WERI-Rb-1 (cell line): ENCODE data around the gene GGT6.

Experiments used
- DNase-seq: peaks from one replicate; pipeline ENCODE4 v3.0.0-alpha.2; 2020
- H3K27ac ChIP-seq: fragments of 250-450 bp; sonication (Bioruptor Pico); 2 replicates; pipeline ENCODE4 v1.5.1; 2020; ENCODE audit warnings: mild to moderate bottlenecking, moderate library complexity
- H3K27me3 ChIP-seq: fragments of 250-450 bp; sonication (Bioruptor Pico); 2 replicates; pipeline ENCODE4 v1.5.1; 2021; ENCODE audit warnings: mild to moderate bottlenecking, low read depth, moderate library complexity; ENCODE audit not compliant: insufficient read depth, severe bottlenecking
- H3K36me3 ChIP-seq: fragments of 250-450 bp; sonication (Bioruptor Pico); 2 replicates; pipeline ENCODE4 v1.5.1; 2020; ENCODE audit warnings: mild to moderate bottlenecking, moderate library complexity
- H3K4me3 ChIP-seq: 2 replicates; pipeline ENCODE4 v1.5.1; 2011; ENCODE audit warnings: low read depth, mild to moderate bottlenecking, control low read depth, low read length
- H3K9me3 ChIP-seq: fragments of 250-450 bp; sonication (Bioruptor Pico); 2 replicates; pipeline ENCODE4 v1.5.1; 2021; ENCODE audit warnings: mild to moderate bottlenecking, moderate library complexity; ENCODE audit not compliant: severe bottlenecking
- TF ChIP-seq, protein P1 (sequence below): IDR thresholded peaks from 2 replicates; pipeline ENCODE4 v1.5.1; 2011; ENCODE audit warnings: low read depth, mild to moderate bottlenecking, control low read depth, inconsistent platforms, low read length

GGT6 gene

DNA sequence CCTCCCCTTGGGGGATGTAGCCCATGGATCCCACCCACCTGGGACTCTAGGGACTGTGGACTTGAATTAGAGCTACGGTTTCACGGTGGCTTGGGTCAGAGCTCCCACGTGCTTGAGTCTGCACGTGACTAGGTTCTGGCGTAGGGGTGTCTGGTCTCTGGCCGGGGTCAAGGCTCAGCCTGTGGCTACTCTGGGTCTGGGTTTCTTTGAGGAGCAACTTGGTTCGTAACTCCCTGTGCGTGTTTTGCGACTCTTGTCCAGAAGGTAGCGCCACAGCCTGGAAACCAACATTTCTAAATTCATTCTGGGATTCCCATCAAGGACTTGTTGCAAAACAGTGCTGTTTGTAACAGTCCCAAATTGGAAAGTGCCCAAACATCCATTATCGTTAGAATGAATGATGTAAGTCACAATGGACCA is 470 bp upstream of the GGT6 start:
- TF ChIP-seq, protein P1, sequence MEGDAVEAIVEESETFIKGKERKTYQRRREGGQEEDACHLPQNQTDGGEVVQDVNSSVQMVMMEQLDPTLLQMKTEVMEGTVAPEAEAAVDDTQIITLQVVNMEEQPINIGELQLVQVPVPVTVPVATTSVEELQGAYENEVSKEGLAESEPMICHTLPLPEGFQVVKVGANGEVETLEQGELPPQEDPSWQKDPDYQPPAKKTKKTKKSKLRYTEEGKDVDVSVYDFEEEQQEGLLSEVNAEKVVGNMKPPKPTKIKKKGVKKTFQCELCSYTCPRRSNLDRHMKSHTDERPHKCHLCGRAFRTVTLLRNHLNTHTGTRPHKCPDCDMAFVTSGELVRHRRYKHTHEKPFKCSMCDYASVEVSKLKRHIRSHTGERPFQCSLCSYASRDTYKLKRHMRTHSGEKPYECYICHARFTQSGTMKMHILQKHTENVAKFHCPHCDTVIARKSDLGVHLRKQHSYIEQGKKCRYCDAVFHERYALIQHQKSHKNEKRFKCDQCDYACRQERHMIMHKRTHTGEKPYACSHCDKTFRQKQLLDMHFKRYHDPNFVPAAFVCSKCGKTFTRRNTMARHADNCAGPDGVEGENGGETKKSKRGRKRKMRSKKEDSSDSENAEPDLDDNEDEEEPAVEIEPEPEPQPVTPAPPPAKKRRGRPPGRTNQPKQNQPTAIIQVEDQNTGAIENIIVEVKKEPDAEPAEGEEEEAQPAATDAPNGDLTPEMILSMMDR, result peak; percentile 36
- Histone ChIP-seq H3K27me3 (no peaks in the 10 kb centered on the region), H3K27ac (no peak overlapping the region), H3K4me3 (no peak overlapping the region), H3K9me3 (no peaks in the 10 kb centered on the region), H3K36me3 (no peaks in the 10 kb centered on the region)
- DNase-seq, result no peak

DNA sequence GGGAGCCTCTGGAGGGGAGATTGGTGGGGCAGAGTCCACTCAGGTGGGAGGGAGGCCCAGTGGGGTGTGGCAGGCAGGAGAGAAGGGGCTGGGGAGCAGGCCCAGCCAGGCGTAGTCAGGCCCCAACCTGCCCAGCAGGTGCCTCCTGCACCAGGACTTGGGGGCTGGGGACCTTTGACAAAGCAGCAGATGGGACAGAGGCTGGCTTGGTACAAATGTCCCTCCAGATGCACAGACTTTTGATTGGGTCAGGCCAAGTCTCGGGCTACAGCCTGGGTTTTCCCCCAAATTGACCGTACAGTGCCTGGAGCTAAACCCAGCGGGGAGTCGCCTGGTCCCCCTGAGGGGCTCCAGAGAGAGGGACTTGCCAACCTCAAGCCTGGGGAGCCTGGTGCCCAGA is 411 bp downstream of the GGT6 start:
- H3K36me3 ChIP-seq, result no peaks in the 10 kb centered on the region
- H3K9me3 ChIP-seq, result no peaks in the 10 kb centered on the region
- H3K27ac ChIP-seq, result no peak overlapping the region
- DNase-seq, result no peak
- TF ChIP-seq, protein P1, result no peak
- H3K27me3 ChIP-seq, result no peaks in the 10 kb centered on the region
- no peak overlapping the region for H3K4me3 ChIP-seq

DNA sequence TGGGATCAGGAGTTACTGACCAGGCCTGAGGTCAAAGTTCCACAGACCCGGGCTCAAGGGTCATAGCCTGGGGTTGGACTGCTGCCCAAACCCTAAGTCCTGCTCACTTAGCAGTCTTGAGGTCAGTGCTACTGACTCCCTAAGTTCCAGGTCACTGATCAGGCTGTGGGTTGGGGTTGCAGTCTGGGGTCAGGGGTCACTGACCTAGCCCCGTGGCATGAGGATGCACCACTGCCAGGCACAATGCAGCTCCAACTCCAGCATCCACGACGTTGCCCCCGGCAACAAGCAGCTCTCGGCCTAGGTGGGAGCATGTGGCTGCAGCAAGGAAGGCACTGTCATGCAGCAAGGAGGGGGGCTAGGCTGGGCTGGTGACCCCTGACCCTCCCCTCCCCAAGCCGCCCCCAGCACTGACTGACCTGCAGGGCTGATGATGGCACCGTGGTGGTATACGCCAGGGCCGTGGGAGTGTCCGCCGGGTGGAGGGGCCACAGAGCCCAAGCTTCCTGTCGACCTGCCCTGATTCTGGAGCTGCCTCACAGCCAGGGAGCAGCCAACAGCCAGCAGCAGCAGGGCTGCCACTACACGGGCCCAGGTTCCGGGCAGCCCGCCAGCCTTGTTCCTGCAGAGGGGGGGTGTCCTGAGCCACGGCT is 1.1 kb downstream of the GGT6 start:
- Histone ChIP-seq H3K27ac (no peak overlapping the region), H3K4me3 (no peak overlapping the region), H3K27me3 (no peaks in the 10 kb centered on the region), H3K9me3 (no peaks in the 10 kb centered on the region), H3K36me3 (no peaks in the 10 kb centered on the region)
- TF ChIP-seq, protein P1, result no peak
- DNase-seq, result no peak

DNA sequence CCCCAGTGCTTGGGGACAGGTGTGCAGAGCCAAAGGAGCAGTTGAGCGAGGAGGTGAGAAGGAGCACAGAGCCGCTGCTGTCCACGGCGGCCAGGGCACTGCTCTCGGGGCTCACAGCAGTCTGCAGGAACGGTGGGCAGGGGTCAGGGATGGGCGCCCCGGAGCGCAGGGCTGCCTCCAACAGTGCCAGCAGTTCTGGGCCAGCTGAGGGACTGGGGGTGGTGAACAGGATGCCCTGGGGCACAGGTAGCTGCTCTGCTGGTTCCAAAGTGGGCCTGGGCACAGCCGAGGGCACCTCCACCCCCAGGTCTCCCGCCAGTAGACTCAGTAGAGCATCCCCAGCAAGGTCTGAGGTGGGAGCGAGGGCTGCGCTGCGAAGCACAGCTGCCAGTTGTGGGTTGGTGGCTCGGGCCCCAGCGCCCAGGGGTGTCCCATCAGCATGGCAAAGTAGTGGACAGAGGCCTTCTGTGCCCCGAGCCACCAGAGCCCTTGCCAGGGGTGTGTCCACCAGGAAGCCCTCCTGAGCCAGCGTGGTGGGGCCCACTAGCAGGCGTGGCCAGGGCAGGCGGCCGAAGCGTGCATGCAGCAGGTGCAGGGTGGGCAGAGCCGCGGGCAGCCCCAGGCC is 1.9 kb downstream of the GGT6 start:
- Histone ChIP-seq H3K9me3 (no peaks in the 10 kb centered on the region), H3K36me3 (peaks cover 7% of the 10 kb centered on the region), H3K27me3 (no peaks in the 10 kb centered on the region), H3K27ac (no peak overlapping the region), H3K4me3 (no peak overlapping the region)
- TF ChIP-seq, protein P1, result no peak
- DNase-seq, result no peak

DNA sequence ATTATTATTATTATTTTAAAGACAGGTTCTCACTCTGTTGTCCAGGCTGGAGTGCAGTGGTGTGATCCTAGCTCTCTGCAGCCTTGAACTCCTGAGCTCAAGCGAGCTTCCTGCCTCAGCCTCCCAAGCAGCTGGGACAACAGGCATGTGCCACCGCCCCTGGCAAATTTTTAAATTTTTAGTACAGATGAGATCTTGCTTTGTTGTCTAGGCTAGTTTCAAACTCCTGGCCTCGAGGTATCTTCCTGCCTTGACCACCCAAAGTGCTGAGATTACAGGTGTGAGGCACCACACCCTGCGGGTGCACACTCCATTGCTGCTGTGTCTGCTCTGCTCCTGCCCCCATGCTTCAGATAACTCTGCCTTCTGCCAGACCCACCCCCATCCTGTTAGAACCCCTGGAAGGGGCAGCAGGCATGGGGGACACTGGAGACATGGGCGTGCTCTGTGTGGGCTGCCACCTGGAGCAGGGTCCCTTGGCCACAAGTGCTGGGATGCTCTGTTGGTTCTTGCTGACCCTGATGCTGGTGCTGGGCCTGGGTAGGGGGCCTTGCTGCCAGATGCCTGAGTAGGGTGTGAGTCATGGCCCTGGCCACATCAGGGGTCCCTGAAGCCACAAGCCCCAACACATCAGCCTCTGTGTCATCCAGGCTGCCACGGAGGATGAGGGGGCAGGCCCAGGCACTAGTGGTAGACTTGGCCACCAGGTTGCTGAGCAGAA is 2.6 kb downstream of the GGT6 start:
- H3K36me3 ChIP-seq, result peaks cover 14% of the 10 kb centered on the region
- TF ChIP-seq, protein P1, result no peak
- no peak for DNase-seq
- H3K4me3 ChIP-seq, result no peak overlapping the region
- no peaks in the 10 kb centered on the region for H3K9me3 ChIP-seq
- H3K27ac ChIP-seq, result no peak overlapping the region
- no peaks in the 10 kb centered on the region for H3K27me3 ChIP-seq
